ENCODE data around the gene NTF4. TPM values are rescaled to one million over a fixed set of nuclear protein-coding genes. Genes with fewer than 3 reads are reported as not detected.
A peak's percentile ranks its signal among the peaks of the same experiment; 100 is the strongest.
"Not testable (repeated sequence)": the region's sequence is repeated elsewhere in the genome, so short reads cannot be mapped to it uniquely, and the experiment has no call there.

The NTF4 gene
- total RNA-seq, 1 experiment from 2014 or later = not detected

GRCh38 chr19:49097453-49098288 is 33.1 kb upstream of the NTF4 start:
- H3K27me3 ChIP-seq = no peaks in the 10 kb centered on the region
- peaks cover 86% of the 10 kb centered on the region for H3K36me3 ChIP-seq
- no peaks in the 10 kb centered on the region for H3K9me3 ChIP-seq
- DNase-seq = peak; percentile 68
- no peak overlapping the region for H3K4me3 ChIP-seq

GRCh38 chr19:49094505-49095482 is 30.2 kb upstream of the NTF4 start:
- no peak for DNase-seq
- H3K27me3 ChIP-seq = no peaks in the 10 kb centered on the region
- H3K9me3 ChIP-seq = no peaks in the 10 kb centered on the region
- H3K36me3 ChIP-seq = peaks cover 93% of the 10 kb centered on the region
- H3K4me3 ChIP-seq = no peak overlapping the region

- H3K27me3 ChIP-seq = no peaks in the 10 kb centered on the region
- H3K4me3 ChIP-seq = no peak overlapping the region
- DNase-seq = no peak
- peaks cover 93% of the 10 kb centered on the region for H3K36me3 ChIP-seq
- H3K9me3 ChIP-seq = no peaks in the 10 kb centered on the region
Measured at GRCh38 chr19:49092686-49093085, 28.1 kb upstream of the NTF4 start.

GRCh38 chr19:49091391-49092038 is 26.9 kb upstream of the NTF4 start:
- Histone ChIP-seq H3K36me3 (peaks cover 93% of the 10 kb centered on the region), H3K27me3 (no peaks in the 10 kb centered on the region), H3K4me3 (no peak overlapping the region), H3K9me3 (no peaks in the 10 kb centered on the region)
- no peak for DNase-seq

- Histone ChIP-seq H3K27me3 (no peaks in the 10 kb centered on the region), H3K36me3 (peaks cover 58% of the 10 kb centered on the region), H3K4me3 (peak overlapping the region; percentile 99), H3K9me3 (no peaks in the 10 kb centered on the region)
- DNase-seq = no peak
Measured at GRCh38 chr19:49086296-49086695, 21.7 kb upstream of the NTF4 start.

- no peak for DNase-seq
- no peaks in the 10 kb centered on the region for H3K9me3 ChIP-seq
- no peaks in the 10 kb centered on the region for H3K27me3 ChIP-seq
- peak overlapping the region; percentile 99 for H3K4me3 ChIP-seq
- H3K36me3 ChIP-seq = peaks cover 53% of the 10 kb centered on the region
Measured at GRCh38 chr19:49085868-49086232, 21.2 kb upstream of the NTF4 start.

GRCh38 chr19:49085020-49085867 is 20.6 kb upstream of the NTF4 start, which contains the start of gene SNRNP70:
Gene SNRNP70, plus strand, starts transcription at chr19:49085451. Its CDS starts 964 bp downstream, at chr19:49086415.
- Histone ChIP-seq H3K4me3 (peak within 1 kb of the TSS; percentile 99), H3K36me3 (peaks cover 47% of the 10 kb centered on the region), H3K27me3 (no peaks in the 10 kb centered on the region), H3K9me3 (no peaks in the 10 kb centered on the region)
- DNase-seq = peak; percentile 99

GRCh38 chr19:49084206-49085019 is 19.8 kb upstream of the NTF4 start:
- Histone ChIP-seq H3K4me3 (peak overlapping the region; percentile 99), H3K9me3 (no peaks in the 10 kb centered on the region), H3K27me3 (no peaks in the 10 kb centered on the region), H3K36me3 (peaks cover 41% of the 10 kb centered on the region)
- DNase-seq = no peak

- Histone ChIP-seq H3K27me3 (no peaks in the 10 kb centered on the region), H3K36me3 (peaks cover 9% of the 10 kb centered on the region), H3K9me3 (no peaks in the 10 kb centered on the region), H3K4me3 (no peak overlapping the region)
- no peak for DNase-seq
Measured at GRCh38 chr19:49081273-49081672, 16.7 kb upstream of the NTF4 start.

GRCh38 chr19:49080392-49080791 is 15.8 kb upstream of the NTF4 start:
- Histone ChIP-seq H3K4me3 (no peak overlapping the region), H3K27me3 (no peaks in the 10 kb centered on the region), H3K36me3 (peaks cover under 1% of the 10 kb centered on the region), H3K9me3 (no peaks in the 10 kb centered on the region)
- no peak for DNase-seq

GRCh38 chr19:49074869-49075268 is 10.3 kb upstream of the NTF4 start:
- DNase-seq = peak; percentile 80

GRCh38 chr19:49073514-49074378 is 9.1 kb upstream of the NTF4 start:
- H3K27me3 ChIP-seq = peaks cover 21% of the 10 kb centered on the region
- no peak overlapping the region for H3K4me3 ChIP-seq
- peak; percentile 38 for DNase-seq
- H3K36me3 ChIP-seq = no peaks in the 10 kb centered on the region
- no peaks in the 10 kb centered on the region for H3K9me3 ChIP-seq

More at GRCh38 chr19:49074869-49075268, 10.3 kb upstream of the NTF4 start:
- H3K36me3 ChIP-seq, H3K4me3 ChIP-seq, H3K9me3 ChIP-seq: not testable (repeated sequence)
- H3K27me3 ChIP-seq = peaks cover 18% of the 10 kb centered on the region

- Histone ChIP-seq H3K27me3 (peaks cover 33% of the 10 kb centered on the region), H3K36me3 (no peaks in the 10 kb centered on the region), H3K4me3 (no peak overlapping the region), H3K9me3 (no peaks in the 10 kb centered on the region)
- peak; percentile 28 for DNase-seq
Measured at GRCh38 chr19:49071860-49072547, 7.4 kb upstream of the NTF4 start.

GRCh38 chr19:49070416-49070815 is 5.8 kb upstream of the NTF4 start:
- Histone ChIP-seq H3K36me3 (no peaks in the 10 kb centered on the region), H3K27me3 (peaks cover 38% of the 10 kb centered on the region), H3K4me3 (no peak overlapping the region), H3K9me3 (no peaks in the 10 kb centered on the region)
- no peak for DNase-seq

All from MG63 (cell line).